Ramos (cell line): Measurements from ENCODE around the gene BHLHA15.

Experiments used
- in situ Hi-C: fragments of 300-500 bp; cut with MboI; formaldehyde crosslinking; loops from one replicate; pipeline ENCODE4 v1.14.3; 2022; ENCODE audit warnings: low sequenced_read_pairs; ENCODE audit not compliant: unreplicated experiment

The BHLHA15 gene

GRCh38 chr7:98223351-98223897 is 12.2 kb downstream of the BHLHA15 start:
- in situ Hi-C loops, result no loop called here

GRCh38 chr7:98223898-98224700 is 12.9 kb downstream of the BHLHA15 start:
- in situ Hi-C loops, result no loop called here

- in situ Hi-C loops, result no loop called here
These were observed 13.5 kb downstream of the BHLHA15 start for GRCh38 chr7:98224701-98225181.

- in situ Hi-C loops, result no loop called here
These were observed 14.8 kb downstream of the BHLHA15 start for GRCh38 chr7:98225913-98226614.

- in situ Hi-C loops, result no loop called here
These were observed 16.7 kb downstream of the BHLHA15 start for GRCh38 chr7:98227939-98228338.

- in situ Hi-C loops, result no loop called here
These were observed 17.6 kb downstream of the BHLHA15 start for GRCh38 chr7:98228801-98229200.

GRCh38 chr7:98229441-98229840 is 18.2 kb downstream of the BHLHA15 start:
- in situ Hi-C loops, result no loop called here

- in situ Hi-C loops, result no loop called here
These were observed 18.9 kb downstream of the BHLHA15 start for GRCh38 chr7:98229991-98230745.

GRCh38 chr7:98230746-98231471 is 19.7 kb downstream of the BHLHA15 start:
- in situ Hi-C loops, result no loop called here

GRCh38 chr7:98231493-98232262 is 20.4 kb downstream of the BHLHA15 start:
- in situ Hi-C loops, result no loop called here

- in situ Hi-C loops, result no loop called here
These were observed 21.0 kb downstream of the BHLHA15 start for GRCh38 chr7:98232263-98232585.

GRCh38 chr7:98232799-98233198 is 21.6 kb downstream of the BHLHA15 start:
- in situ Hi-C loops, result no loop called here

- in situ Hi-C loops, result no loop called here
These were observed 22.2 kb downstream of the BHLHA15 start for GRCh38 chr7:98233219-98234070.

- in situ Hi-C loops, result no loop called here
These were observed 23.3 kb downstream of the BHLHA15 start for GRCh38 chr7:98234429-98235147.

- in situ Hi-C loops, result no loop called here
These were observed 24.7 kb downstream of the BHLHA15 start for GRCh38 chr7:98235901-98236300.

GRCh38 chr7:98236355-98237185 is 25.3 kb downstream of the BHLHA15 start:
- in situ Hi-C loops, result no loop called here

- in situ Hi-C loops, result no loop called here
These were observed 26.8 kb downstream of the BHLHA15 start for GRCh38 chr7:98238076-98238475.
